Psoas muscle (tissue), 8 donors: Measurements from ENCODE around the gene NR2F2. TPM values are rescaled to one million over a fixed set of nuclear protein-coding genes. Genes with fewer than 3 reads are reported as not detected.
A peak's percentile ranks its signal among the peaks of the same experiment; 100 is the strongest.

Source experiments
- ATAC-seq, 4 donors: fragments of 200-7000 bp; cut with Tn5 transposase; one replicate each; pipeline ENCODE4 v1.9.1; 2020; ENCODE audit warnings: moderate library complexity in 3 of 4, mild to moderate bottlenecking in 2 of 4
- DNase-seq, 2 donors: peaks; one replicate each; pipeline ENCODE4 v3.0.0-alpha.2; 2020
- H3K27ac ChIP-seq: fragments of 200-600 bp; one replicate; pipeline ENCODE4 v1.8.0; 2022
- H3K27me3 ChIP-seq, 3 donors: fragments of 200-600 bp in 1 of 3; one replicate each; pipeline versions ENCODE4 v1.6.1 to v1.8.0; 2013 to 2022; ENCODE audit warnings: low read length in 2 of 3, mild to moderate bottlenecking in 2 of 3, moderate library complexity in 1 of 3; ENCODE audit not compliant: insufficient read depth in 3 of 3
- H3K36me3 ChIP-seq, 2 donors: fragments of 200-600 bp in 1 of 2; one replicate each; pipeline versions ENCODE4 v1.6.1 to v1.8.0; 2013 to 2022; ENCODE audit warnings: low read depth in 1 of 2, mild to moderate bottlenecking in 1 of 2, moderate library complexity in 1 of 2; ENCODE audit not compliant: insufficient read depth in 1 of 2
- H3K4me1 ChIP-seq: fragments of 200-600 bp; one replicate; pipeline ENCODE4 v1.8.0; 2022
- H3K4me3 ChIP-seq: fragments of 200-600 bp; one replicate; pipeline ENCODE4 v1.8.0; 2022; ENCODE audit warnings: mild to moderate bottlenecking
- H3K9me3 ChIP-seq: fragments of 200-600 bp; one replicate; pipeline ENCODE4 v1.8.0; 2022
- WGBS, 3 donors: extraction: QIAGEN DNeasy Blood & Tissue Kit; methylation state at CpG; one replicate each; pipeline versions ENCODE4 v1.1.6 to v1.1.7; 2013; 5-methylcytosine and 5-hydroxymethylcytosine counted together
- intact Hi-C, 2 donors: fragments of 100-400 bp; cut with DNase I; formaldehyde crosslinking; loops; one replicate each; pipeline versions ENCODE4 v1.11.0 to v1.14.2; 2022
- polyA plus RNA-seq, 3 donors: library from polyadenylated mRNA; stranded (reverse); fragments of 200-250 nt; gene quantifications; one replicate each; pipeline ENCODE4 v1.2.3, GENCODE V29; 2013
- total RNA-seq, 4 donors: library from RNA; stranded (reverse); fragmentation: NEBNext Ultra II Directional in 2 of 4; extraction: Animal tissue kit (Norgen Biotek cat#: 25700) in 2 of 4; gene quantifications; one replicate each; pipeline versions ENCODE4 v1.2.1 to v1.2.4, GENCODE V29; 2021 to 2023
- TF ChIP-seq, protein P1 (sequence below): fragments of 200-600 bp; IDR thresholded peaks from one replicate; pipeline ENCODE4 v1.8.0; 2022; ENCODE audit warnings: antibody characterized with exemption
- donor health status: healthy with polysubstance abuse.
- donor health status: DM: no; HTN: no; CAD: no; lungs with moderate emphysema.
- donor health status: Bipolar disorder and iron deficiency.
- donor health status: healthy.
- donor health status: DM: yes; HTN: yes; CAD: no.
- donor health status: DM: no; HTN: no; CAD: no.
- donor health status: DM: no; HTN: no; CAD: no.
- donor health status: DM: yes; HTN: yes; CAD: no.

NR2F2 gene
- total and polyA plus RNA-seq, 7 donors: 10.3 to 20.1 (median 14.7) TPM

- WGBS, 3 donors: 27 to 31% (median 28%) methylated on average over 47 to 49 of the region's 49 CpGs
- Histone ChIP-seq H3K36me3 (peaks cover 0 to 13% of the 10 kb centered on the region in 2 donors), H3K27ac (peak overlapping the region; percentile 94), H3K4me1 (peaks cover 11% of the 10 kb centered on the region), H3K9me3 (no peaks in the 10 kb centered on the region), H3K27me3 (no peaks in the 10 kb centered on the region), H3K4me3 (peak overlapping the region; percentile 92)
- ATAC-seq (no peak), DNase-seq (no peak)
- TF ChIP-seq, protein P1, sequence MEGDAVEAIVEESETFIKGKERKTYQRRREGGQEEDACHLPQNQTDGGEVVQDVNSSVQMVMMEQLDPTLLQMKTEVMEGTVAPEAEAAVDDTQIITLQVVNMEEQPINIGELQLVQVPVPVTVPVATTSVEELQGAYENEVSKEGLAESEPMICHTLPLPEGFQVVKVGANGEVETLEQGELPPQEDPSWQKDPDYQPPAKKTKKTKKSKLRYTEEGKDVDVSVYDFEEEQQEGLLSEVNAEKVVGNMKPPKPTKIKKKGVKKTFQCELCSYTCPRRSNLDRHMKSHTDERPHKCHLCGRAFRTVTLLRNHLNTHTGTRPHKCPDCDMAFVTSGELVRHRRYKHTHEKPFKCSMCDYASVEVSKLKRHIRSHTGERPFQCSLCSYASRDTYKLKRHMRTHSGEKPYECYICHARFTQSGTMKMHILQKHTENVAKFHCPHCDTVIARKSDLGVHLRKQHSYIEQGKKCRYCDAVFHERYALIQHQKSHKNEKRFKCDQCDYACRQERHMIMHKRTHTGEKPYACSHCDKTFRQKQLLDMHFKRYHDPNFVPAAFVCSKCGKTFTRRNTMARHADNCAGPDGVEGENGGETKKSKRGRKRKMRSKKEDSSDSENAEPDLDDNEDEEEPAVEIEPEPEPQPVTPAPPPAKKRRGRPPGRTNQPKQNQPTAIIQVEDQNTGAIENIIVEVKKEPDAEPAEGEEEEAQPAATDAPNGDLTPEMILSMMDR: no peak
- intact Hi-C loops: loop anchor here in 1 of 2 donors (10.0 kb wide), 1 partner anchor 1191 kb away; no protein-coding TSS in a partner anchor
Measured at GRCh38 chr15:96334017-96334704, 3.7 kb downstream of the NR2F2 start.

- 31 to 35% (median 34%) methylated on average over 5 of the region's 5 CpGs for WGBS, 3 donors
- Histone ChIP-seq H3K27ac (peak overlapping the region; percentile 94), H3K27me3 (no peaks in the 10 kb centered on the region), H3K9me3 (no peaks in the 10 kb centered on the region), H3K36me3 (peaks cover 0 to 13% of the 10 kb centered on the region in 2 donors), H3K4me1 (peaks cover 7% of the 10 kb centered on the region), H3K4me3 (peak overlapping the region; percentile 92)
- no peak for ATAC-seq
- intact Hi-C loops: loop anchor here in 1 of 2 donors (10.0 kb wide), 1 partner anchor 1190 kb away; no protein-coding TSS in a partner anchor
- DNase-seq: no peak
- TF ChIP-seq, protein P1: no peak
Measured at GRCh38 chr15:96334705-96335410, 4.4 kb downstream of the NR2F2 start.

GRCh38 chr15:96335411-96336024 is 5.0 kb downstream of the NR2F2 start:
- peaks cover 0 to 13% of the 10 kb centered on the region in 2 donors for H3K36me3 ChIP-seq
- no peaks in the 10 kb centered on the region for H3K27me3 ChIP-seq
- no peaks in the 10 kb centered on the region for H3K9me3 ChIP-seq
- ATAC-seq: no peak
- intact Hi-C loops: loop anchor here in 1 of 2 donors (10.0 kb wide), 1 partner anchor 1189 kb away; no protein-coding TSS in a partner anchor
- 6 to 8% (median 7%) methylated on average over 6 of the region's 6 CpGs for WGBS, 3 donors
- DNase-seq: no peak
- H3K4me1 ChIP-seq: peaks cover 7% of the 10 kb centered on the region
- peak overlapping the region; percentile 92 for H3K4me3 ChIP-seq
- peak overlapping the region; percentile 94 for H3K27ac ChIP-seq
- TF ChIP-seq, protein P1: no peak

DNA sequence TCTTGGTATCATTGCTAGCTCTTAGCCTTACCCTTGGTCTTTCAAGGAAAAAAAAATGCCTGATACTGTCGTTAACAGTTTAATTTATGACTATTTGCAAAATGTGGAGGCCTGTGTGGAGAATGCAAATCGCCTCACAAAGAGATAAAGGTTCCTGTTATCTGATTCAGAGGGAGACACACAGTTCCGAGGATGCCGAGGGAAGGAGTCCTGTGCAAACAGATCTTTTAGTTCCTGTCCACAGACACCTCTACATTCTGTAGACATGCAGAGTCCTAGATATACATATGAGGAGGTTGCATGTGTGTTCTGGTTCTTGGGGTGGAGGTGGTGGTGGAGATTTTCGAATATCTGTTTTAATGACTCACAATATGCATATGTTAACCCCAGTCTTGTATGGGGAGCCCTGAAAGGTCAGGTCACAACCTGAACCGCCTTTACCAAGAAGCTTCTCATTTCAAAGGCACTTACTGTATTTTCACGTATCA is 5.7 kb downstream of the NR2F2 start:
- H3K27me3 ChIP-seq: no peaks in the 10 kb centered on the region
- H3K4me3 ChIP-seq: peak overlapping the region; percentile 92
- TF ChIP-seq, protein P1: no peak
- H3K36me3 ChIP-seq: peaks cover 0 to 13% of the 10 kb centered on the region in 2 donors
- 3 to 6% (median 3%) methylated on average over 7 of the region's 7 CpGs for WGBS, 3 donors
- H3K4me1 ChIP-seq: peaks cover 7% of the 10 kb centered on the region
- ATAC-seq (no peak), DNase-seq (no peak)
- H3K9me3 ChIP-seq: no peaks in the 10 kb centered on the region
- intact Hi-C loops: loop anchor here in 1 of 2 donors (10.0 kb wide), 1 partner anchor 1189 kb away; no protein-coding TSS in a partner anchor
- peak overlapping the region; percentile 94 for H3K27ac ChIP-seq
